Neuronal stem cell (in vitro differentiated cells): Measurements from ENCODE around the gene MSANTD1.

Experiments
- DNase-seq: peaks from one replicate; pipeline ENCODE4 v3.0.0-alpha.2; 2013; ENCODE audit warnings: low spot score
- H2AFZ ChIP-seq: one replicate; pipeline ENCODE4 v1.6.1; 2013; ENCODE audit warnings: mild to moderate bottlenecking, low read length, inconsistent platforms
- H2AK5ac ChIP-seq: 2 replicates; pipeline ENCODE4 v1.6.1; 2013; ENCODE audit warnings: low read depth, mild to moderate bottlenecking, inconsistent platforms, low read length, moderate library complexity, mixed read lengths
- H2BK120ac ChIP-seq: 2 replicates; pipeline ENCODE4 v1.6.1; 2013; ENCODE audit warnings: low read depth, mild to moderate bottlenecking, inconsistent platforms, low read length, moderate library complexity, mixed read lengths
- H2BK12ac ChIP-seq: one replicate; pipeline ENCODE4 v1.6.1; 2013; ENCODE audit warnings: low read length, inconsistent platforms
- H2BK15ac ChIP-seq: 2 replicates; pipeline ENCODE4 v1.6.1; 2013; ENCODE audit warnings: mild to moderate bottlenecking, low read length, inconsistent platforms, mixed read lengths
- H2BK5ac ChIP-seq: one replicate; pipeline ENCODE4 v1.6.1; 2013; ENCODE audit warnings: inconsistent platforms, mild to moderate bottlenecking, low read length, moderate library complexity
- H3K14ac ChIP-seq: one replicate; pipeline ENCODE4 v1.6.1; 2013; ENCODE audit warnings: low read length, inconsistent platforms
- H3K18ac ChIP-seq: 2 replicates; pipeline ENCODE4 v1.6.1; 2013; ENCODE audit warnings: low read length, inconsistent platforms
- H3K23ac ChIP-seq: 2 replicates; pipeline ENCODE4 v1.6.1; 2013; ENCODE audit warnings: low read depth, mild to moderate bottlenecking, mixed read lengths, low read length, inconsistent platforms; ENCODE audit not compliant: poor library complexity
- H3K27ac ChIP-seq: replicated peaks from 3 replicates; pipeline ENCODE4 v1.5.1; 2013; ENCODE audit warnings: low read length, inconsistent platforms
- H3K27me3 ChIP-seq, 3 experiments: 2 replicates each; pipeline ENCODE4 v1.6.1; 2013; ENCODE audit warnings: low read length in 3 of 3, mild to moderate bottlenecking in 2 of 3, inconsistent platforms in 1 of 3, low read depth in 1 of 3, mixed read lengths in 1 of 3, moderate library complexity in 1 of 3; ENCODE audit not compliant: control insufficient read depth in 3 of 3, insufficient read depth in 3 of 3
- H3K36me3 ChIP-seq, 2 donors: replicated peaks in 1 of 2; 2 replicates each; pipeline ENCODE4 v1.6.1; 2013; ENCODE audit warnings: low read length in 2 of 2; ENCODE audit not compliant: control insufficient read depth in 2 of 2, insufficient read depth in 2 of 2
- H3K4ac ChIP-seq: 2 replicates; pipeline ENCODE4 v1.6.1; 2013; ENCODE audit warnings: inconsistent platforms, mild to moderate bottlenecking, low read length, moderate library complexity
- H3K4me1 ChIP-seq, 2 donors: 1 replicate in 1 of 2; 2 replicates in 1 of 2; pipeline ENCODE4 v1.6.1; 2013; ENCODE audit warnings: low read length in 2 of 2, low read depth in 1 of 2; ENCODE audit not compliant: control insufficient read depth in 2 of 2, insufficient read depth in 1 of 2
- H3K4me2 ChIP-seq: one replicate; pipeline ENCODE4 v1.6.1; 2013; ENCODE audit warnings: mild to moderate bottlenecking, low read length, inconsistent platforms; ENCODE audit not compliant: insufficient read depth, poor library complexity, severe bottlenecking
- H3K4me3 ChIP-seq, 2 donors: 2 replicates each; pipeline ENCODE4 v1.5.1; 2013; ENCODE audit warnings: low read length in 2 of 2, mild to moderate bottlenecking in 2 of 2, inconsistent platforms in 1 of 2, moderate library complexity in 1 of 2
- H3K79me1 ChIP-seq: one replicate; pipeline ENCODE4 v1.6.1; 2013; ENCODE audit warnings: low read depth, mild to moderate bottlenecking, inconsistent platforms, low read length, moderate library complexity
- H3K9ac ChIP-seq: one replicate; pipeline ENCODE4 v1.6.1; 2013; ENCODE audit warnings: mild to moderate bottlenecking, low read depth, low read length, inconsistent platforms; ENCODE audit not compliant: poor library complexity
- H3K9me3 ChIP-seq, 2 donors: replicated peaks in 1 of 2; 2 replicates each; pipeline versions ENCODE3 to v1.6.1; 2013; ENCODE audit warnings: low read length in 2 of 2, mild to moderate bottlenecking in 2 of 2, inconsistent platforms in 1 of 2, low read depth in 1 of 2, mixed read lengths in 1 of 2, moderate library complexity in 1 of 2; ENCODE audit not compliant: control insufficient read depth in 2 of 2, insufficient read depth in 1 of 2
- H4K8ac ChIP-seq: one replicate; pipeline ENCODE4 v1.6.1; 2013; ENCODE audit warnings: low read depth, mild to moderate bottlenecking, inconsistent platforms, low read length, moderate library complexity
- H4K91ac ChIP-seq: one replicate; pipeline ENCODE4 v1.6.1; 2013; ENCODE audit warnings: low read length, low read depth, mild to moderate bottlenecking, inconsistent platforms; ENCODE audit not compliant: poor library complexity
- WGBS, 2 donors: extraction: QIAGEN DNeasy Blood & Tissue Kit; methylation state at CpG; one replicate each; pipeline ENCODE4 v1.1.7; 2013; ENCODE audit warnings: missing lambda C conversion rate in 2 of 2, mixed read lengths in 1 of 2; ENCODE audit not compliant: insufficient read length in 2 of 2, insufficient replicate concordance in 1 of 2; ENCODE audit errors: extremely low coverage in 2 of 2; 5-methylcytosine and 5-hydroxymethylcytosine counted together

Gene MSANTD1

GRCh38 chr4:3201718-3202702 lies 46.9 kb upstream of the MSANTD1 start:
- Histone ChIP-seq H3K9me3 (no peaks in the 10 kb centered on the region), H3K14ac (no peak overlapping the region), H4K91ac (no peak overlapping the region), H3K27ac (no peak overlapping the region), H3K4me2 (no peak overlapping the region), H2BK120ac (no peak overlapping the region), H2BK15ac (no peak overlapping the region), H2BK12ac (no peak overlapping the region), H3K23ac (no peak overlapping the region), H2AK5ac (no peak overlapping the region), H3K79me1 (no peaks in the 10 kb centered on the region), H3K18ac (no peak overlapping the region), H3K4me1 (peaks cover 5 to 10% of the 10 kb centered on the region in 2 donors), H2BK5ac (no peak overlapping the region), H2AFZ (no peak overlapping the region), H3K27me3 (no peaks in the 10 kb centered on the region), H3K4ac (no peak overlapping the region), H3K4me3 (no peak overlapping the region), H3K9ac (no peak overlapping the region), H3K36me3 (peaks cover 17 to 72% of the 10 kb centered on the region in 2 donors), H4K8ac (no peak overlapping the region)
- WGBS, 2 donors = no CpG with 5 or more reads among the region's 11 CpGs
- DNase-seq = no peak

GRCh38 chr4:3202836-3203820 lies 45.8 kb upstream of the MSANTD1 start:
- Histone ChIP-seq H2BK15ac (no peak overlapping the region), H3K27ac (no peak overlapping the region), H2BK12ac (no peak overlapping the region), H3K14ac (no peak overlapping the region), H3K4me1 (peaks cover 5 to 10% of the 10 kb centered on the region in 2 donors), H4K8ac (no peak overlapping the region), H3K9me3 (no peaks in the 10 kb centered on the region), H3K9ac (no peak overlapping the region), H3K4ac (no peak overlapping the region), H2BK5ac (no peak overlapping the region), H2AFZ (no peak overlapping the region), H4K91ac (no peak overlapping the region), H3K27me3 (no peaks in the 10 kb centered on the region), H3K79me1 (no peaks in the 10 kb centered on the region), H3K18ac (no peak overlapping the region), H3K36me3 (peaks cover 18 to 73% of the 10 kb centered on the region in 2 donors), H2AK5ac (no peak overlapping the region), H3K23ac (no peak overlapping the region), H2BK120ac (no peak overlapping the region), H3K4me2 (no peak overlapping the region), H3K4me3 (no peak overlapping the region)
- DNase-seq = no peak
- WGBS, 2 donors = no CpG with 5 or more reads among the region's 22 CpGs

GRCh38 chr4:3203971-3204431 lies 45.0 kb upstream of the MSANTD1 start:
- no peak overlapping the region for H2BK120ac ChIP-seq
- no peak overlapping the region for H4K8ac ChIP-seq
- H3K4me1 ChIP-seq = peaks cover 5 to 10% of the 10 kb centered on the region in 2 donors
- H3K9ac ChIP-seq = no peak overlapping the region
- H2AK5ac ChIP-seq = no peak overlapping the region
- no peak overlapping the region for H3K14ac ChIP-seq
- no peak overlapping the region for H3K27ac ChIP-seq
- peaks cover 18 to 74% of the 10 kb centered on the region in 2 donors for H3K36me3 ChIP-seq
- H2BK15ac ChIP-seq = no peak overlapping the region
- WGBS, 2 donors = no CpG with 5 or more reads among the region's 8 CpGs
- H3K4me2 ChIP-seq = no peak overlapping the region
- H2AFZ ChIP-seq = no peak overlapping the region
- no peak overlapping the region for H3K18ac ChIP-seq
- no peak overlapping the region for H4K91ac ChIP-seq
- no peak overlapping the region for H3K23ac ChIP-seq
- H3K9me3 ChIP-seq = no peaks in the 10 kb centered on the region
- DNase-seq = no peak
- H3K4me3 ChIP-seq = no peak overlapping the region
- no peak overlapping the region for H2BK12ac ChIP-seq
- H2BK5ac ChIP-seq = no peak overlapping the region
- H3K4ac ChIP-seq = no peak overlapping the region
- H3K27me3 ChIP-seq = no peaks in the 10 kb centered on the region
- peaks cover 2% of the 10 kb centered on the region for H3K79me1 ChIP-seq
